Stimulated activated CD8-positive, alpha-beta memory T cell treated with anti-CD3 and anti-CD28 coated beads, Interleukin-2, amount 100 ng/mL, for 1 hour (primary cell): ENCODE results near the gene PTTG2.

ENCODE experiments used
- DNase-seq, 2 donors: peaks; one replicate each; pipeline ENCODE4 v3.0.0-alpha.2; 2020; ENCODE audit warnings: low read depth in 2 of 2

The PTTG2 gene

DNA sequence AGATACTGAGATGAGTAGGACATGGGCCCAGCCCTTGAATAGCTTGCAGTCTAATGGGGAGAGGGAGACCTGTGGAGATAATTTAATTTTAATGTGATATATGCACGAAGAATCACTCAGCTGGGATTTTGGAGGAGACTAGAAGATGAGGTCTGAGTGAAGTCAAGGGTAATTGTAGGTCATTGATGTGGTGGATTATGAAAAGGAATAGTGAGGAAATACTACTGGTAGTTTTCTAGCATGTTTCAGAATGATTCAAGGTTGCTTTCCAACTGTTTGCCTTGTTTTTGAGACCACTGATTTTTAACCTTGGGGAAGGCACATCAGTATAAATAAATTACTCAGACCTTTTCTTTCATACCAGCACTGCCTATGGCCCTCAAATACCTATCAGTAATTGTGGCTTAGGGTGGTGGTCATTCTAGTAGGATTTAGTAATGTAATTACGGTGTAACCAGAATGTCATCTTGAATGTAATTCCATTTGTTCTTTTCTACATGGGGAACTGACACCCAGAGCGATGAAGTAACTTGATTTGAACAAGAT lies 25.6 kb downstream of the PTTG2 start:
- no peak for DNase-seq

DNA sequence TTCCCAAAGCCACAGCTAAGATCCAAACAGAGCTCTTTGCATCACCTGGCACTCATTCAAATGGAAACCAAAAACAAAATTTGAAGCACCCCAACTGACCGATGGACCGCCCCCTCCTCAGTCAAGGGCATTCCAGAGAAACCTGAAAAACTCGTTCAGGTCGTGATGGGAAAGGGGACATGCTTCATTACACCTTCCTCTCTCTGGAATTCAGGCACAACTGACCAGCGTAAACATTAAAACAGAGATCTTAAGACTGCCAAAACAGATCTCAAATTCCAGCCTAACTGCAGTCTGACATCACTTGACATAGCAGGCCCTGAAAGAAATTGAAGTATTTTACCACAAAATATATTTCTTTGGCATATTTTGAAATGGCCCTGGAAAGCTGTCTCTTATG lies 28.5 kb downstream of the PTTG2 start:
- no peak for DNase-seq

DNA sequence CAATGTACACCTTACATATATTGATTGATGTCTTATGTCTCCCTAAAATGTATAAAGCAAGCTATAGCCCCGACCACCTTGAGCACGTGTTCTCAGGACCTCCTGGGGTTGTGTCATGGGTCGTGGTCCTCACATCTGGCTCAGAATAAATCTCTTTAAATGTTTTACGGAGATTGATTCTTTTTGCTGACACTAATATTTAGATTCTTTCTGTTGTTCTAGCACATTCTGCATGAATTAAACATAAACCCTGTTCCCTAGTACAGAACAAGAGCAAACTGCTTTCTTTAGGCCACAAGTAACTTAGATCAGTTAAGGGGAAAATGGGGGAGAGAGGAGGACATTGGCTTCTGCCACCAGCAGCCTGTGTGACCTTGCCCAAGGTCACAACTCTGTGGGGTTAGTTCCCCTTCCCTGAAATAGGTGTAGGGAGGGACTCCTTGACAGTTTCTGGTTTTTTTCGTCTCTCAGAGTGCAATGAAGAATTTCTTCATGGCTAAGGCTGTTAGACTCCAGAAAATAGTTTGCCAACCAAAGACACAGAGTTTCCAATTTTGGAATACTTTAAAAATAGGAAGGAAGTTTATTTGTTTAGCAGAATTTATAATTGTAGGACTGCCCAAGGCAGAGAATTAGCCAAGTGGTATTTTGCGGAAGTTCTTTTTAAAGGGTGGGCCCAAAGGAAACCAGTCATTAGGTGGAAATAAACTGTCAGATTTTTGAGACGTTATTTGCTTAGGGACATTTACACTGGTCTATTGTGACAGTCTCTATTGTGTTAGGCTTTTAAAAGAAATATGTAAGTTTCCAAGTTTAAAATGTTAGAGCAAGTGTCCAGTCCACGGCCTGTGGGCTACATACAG lies 29.4 kb downstream of the PTTG2 start:
- DNase-seq, result no peak

DNA sequence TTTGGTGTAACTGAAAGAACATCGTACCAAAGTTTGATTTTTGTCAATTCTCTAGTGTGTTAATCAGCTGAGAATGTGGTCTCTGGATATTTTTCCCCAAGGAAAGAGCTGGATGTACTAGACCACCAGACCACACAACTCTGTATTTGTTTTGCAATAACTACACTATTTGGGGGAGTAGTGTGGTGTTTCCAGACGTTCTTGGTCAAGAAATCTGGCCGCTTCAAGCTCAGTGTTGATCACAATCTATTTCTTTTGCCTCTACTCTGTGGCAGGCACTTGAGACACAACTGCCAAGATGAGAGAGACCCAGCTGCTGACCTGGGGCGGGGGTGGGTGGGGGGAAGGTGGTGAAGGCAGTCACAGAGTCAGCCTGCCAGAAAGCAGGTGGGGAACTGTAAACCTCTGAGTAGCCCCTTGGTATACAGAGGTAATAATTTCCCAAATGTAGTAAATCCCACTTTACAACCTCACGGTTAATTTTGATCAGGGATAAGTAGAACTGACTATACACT lies 30.6 kb downstream of the PTTG2 start:
- DNase-seq, result no peak

DNA sequence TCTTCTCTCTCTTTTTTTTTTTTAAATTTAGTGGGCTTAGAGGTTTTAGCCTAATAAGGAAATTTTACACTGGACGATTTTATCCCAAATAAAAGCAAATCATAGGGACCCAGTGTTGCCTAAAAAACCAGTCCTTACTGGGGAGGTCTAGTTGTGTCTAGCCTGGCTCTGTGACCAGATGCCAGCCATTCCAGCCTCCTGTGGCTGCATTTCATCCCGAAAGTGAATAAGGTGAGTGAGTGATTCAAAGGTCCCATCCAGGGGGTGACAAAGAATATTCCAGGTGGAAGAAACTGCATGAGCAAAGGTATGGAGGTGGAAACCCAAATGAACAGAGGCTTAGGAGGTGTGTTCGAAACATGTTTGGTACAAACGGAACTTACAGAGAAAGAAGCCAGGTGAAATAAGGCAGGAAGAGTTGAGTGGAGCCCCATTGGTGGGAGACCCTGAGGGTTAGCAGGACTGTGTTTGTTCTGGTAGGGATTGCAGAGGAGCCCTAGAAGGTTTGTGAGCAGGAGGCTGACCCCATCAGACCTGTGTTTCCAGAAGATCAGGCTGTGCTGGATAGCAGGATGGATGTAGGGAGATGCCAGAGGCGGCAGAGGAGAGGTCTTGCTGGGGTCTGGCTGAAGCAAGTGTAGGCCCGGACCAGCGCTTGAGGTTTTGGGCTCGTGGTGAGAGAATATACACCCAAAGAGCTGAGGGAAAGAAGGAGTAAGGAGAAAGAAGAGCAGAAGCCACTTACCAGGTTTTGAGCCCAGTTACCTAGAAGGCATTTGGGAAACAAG lies 31.6 kb downstream of the PTTG2 start:
- DNase-seq, result no peak

DNA sequence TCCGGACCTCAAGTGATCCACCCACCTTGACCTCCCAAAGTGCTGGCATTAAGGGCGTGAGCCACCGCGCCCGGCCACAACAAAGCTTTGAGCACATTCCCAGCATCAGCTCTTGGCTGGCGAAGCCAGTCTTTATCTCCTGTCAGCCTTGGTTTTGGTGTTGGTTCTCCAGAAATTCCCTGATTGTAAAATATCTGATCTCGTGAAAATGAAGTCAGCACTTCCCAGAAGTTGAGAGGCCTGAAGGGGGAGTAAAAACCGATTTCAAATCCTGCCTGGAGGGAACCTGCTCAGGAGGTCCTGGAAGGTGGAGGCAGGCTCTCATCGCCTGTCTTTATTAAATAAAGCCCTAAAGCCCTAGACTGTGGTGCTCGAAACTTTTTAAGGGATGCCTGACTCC lies 33.6 kb downstream of the PTTG2 start:
- DNase-seq, result no peak

DNA sequence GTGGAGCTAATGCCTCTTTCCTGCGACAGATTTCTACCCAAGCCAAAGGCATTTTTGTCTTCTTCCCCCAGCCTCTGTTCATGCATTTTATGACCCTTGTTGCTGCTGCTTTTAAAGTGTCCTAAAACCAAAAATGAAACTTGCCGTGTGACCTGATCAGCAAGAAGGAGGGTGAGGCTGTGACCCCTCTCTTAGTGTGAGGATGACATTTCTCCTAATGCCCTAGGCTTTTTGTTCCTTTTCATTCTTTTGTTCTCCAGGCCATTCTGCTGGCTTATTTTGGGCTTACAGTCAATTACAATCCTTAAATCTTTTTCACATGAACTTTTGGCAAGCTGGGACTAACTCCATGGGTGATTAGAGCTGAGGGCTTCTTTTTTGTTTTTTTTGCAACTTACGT lies 34.4 kb downstream of the PTTG2 start:
- DNase-seq, result no peak

DNA sequence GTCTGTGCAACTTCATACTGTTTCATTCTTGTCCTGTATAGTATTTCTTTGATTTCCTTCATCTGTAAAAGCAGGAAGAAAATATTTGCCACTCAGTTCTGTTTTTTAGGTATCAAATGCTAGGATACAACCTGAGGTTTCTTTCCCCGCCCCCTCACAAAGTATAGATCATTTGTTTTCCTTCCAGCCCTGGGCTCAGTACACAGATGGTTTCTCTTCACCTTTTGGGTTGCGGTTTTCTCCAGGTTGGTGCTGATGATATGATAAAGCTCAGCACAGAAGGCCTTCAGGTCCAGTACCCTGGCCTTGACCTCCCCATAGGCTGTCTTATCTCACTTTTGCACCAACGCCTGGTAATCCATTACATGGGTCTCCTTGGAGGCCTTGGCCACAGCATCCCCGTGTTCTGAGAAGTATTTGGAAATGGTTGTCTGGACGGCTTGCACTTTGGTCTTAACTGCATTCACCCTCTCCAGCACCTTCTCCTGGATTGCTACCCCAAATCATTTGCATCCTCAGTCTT lies 35.2 kb downstream of the PTTG2 start:
- no peak for DNase-seq

DNA sequence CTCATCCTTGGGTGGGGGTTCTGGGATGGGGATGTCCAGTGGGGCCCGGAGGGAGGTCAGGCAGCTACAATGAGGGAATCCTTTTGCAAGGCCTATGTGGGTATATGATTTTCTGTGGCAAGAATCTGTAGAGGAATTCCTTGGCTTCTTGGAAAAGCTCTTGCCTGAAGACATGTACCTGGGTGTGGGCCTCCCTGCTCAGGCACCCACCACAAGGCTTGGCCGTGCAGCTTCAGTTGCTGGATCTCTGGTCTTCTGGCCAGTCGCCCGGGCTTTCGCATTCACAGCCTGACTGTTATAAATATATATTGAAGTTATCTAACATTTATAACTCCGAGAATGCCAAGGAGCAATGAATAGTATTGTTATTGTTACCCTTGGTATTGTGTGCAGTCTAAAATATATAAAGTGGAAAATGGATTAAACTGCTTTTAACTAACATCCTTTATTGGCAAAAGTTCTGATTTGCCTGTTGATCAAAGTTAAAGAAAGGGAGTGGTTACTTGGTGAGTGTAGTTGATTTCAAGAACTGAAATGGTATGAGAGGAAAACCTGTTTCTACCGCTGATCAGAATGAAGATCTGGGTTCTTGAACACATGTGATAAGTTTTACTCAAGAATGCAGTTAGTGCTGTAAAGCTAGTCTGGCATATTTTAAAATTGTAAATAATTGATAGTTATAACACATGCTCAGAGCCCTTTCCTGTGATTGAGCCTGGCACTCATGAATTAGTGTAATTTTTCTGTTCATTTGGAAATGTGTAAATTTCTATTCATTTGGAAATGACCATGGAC lies 36.0 kb downstream of the PTTG2 start:
- DNase-seq, result no peak

DNA sequence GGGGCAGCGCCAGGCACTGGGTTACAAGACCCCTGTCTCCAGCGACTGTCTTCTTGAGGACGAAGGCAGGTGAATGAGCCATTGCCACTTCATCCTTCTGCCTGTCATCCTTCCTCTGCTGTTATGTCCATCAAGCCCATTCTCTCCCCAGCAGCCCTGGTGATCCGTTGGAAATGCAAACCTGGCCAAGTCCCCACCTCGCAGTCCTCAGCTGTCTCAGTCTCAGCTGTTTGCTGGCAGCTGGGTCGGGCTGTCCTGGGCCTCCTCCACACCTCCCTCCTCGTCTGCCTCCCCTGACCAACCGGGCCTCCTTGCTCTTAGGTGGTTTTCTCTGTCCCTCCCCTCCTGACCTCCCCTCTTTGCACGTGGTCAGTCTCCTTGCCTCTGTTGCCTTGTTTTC lies 38.0 kb downstream of the PTTG2 start:
- DNase-seq, result no peak

DNA sequence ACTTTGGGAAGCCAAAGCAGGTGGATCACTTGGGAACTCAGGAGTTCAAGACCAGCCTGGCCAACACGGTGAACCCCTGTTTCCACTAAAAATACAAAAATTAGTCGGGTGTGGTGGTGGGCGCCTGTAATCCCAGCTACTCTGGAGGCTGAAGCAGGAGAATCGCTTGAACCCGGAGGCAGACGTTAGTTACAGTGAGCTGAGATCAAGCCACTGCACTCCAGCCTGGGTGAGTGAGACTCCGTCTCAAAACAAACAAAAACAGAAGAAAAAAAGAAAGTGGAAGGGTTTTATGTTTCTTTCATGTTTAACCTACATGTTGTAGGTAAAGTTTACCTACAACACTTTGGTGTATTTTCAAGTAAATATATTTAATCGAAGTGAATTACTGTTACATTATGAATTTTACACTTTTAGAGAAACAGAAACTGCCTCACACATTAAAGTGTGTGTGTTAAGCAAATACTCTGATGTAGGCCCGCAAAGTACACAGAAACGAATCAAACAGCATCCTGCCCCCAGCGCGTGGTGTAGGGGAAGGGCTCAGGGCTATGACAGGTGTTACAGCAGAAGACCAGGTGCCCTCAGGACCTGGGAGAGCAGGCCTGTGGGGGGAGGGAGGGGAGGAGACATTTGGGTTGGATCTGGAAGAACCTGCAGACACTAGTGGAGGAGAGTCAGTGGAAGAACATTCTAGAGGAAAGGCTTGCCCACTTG lies 39.0 kb downstream of the PTTG2 start:
- DNase-seq, result no peak

DNA sequence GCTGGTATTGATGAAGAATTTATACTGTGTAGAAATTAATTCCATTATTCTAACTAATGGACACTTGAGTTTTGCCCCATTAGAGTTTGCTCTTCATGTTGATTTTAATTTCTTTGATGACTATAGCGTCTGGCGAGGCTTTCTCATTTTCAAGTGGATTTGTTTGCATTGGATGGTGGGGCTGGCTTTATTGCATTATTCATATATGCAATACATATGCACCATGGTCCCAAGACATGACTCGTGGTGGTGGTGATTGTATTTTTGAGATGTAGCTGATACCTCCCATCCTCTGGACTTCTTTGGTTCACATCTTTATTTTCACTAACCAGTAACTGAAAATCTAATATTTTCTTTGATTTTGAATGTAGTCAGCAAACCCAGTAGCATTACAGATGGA lies 39.8 kb downstream of the PTTG2 start:
- DNase-seq, result no peak

DNA sequence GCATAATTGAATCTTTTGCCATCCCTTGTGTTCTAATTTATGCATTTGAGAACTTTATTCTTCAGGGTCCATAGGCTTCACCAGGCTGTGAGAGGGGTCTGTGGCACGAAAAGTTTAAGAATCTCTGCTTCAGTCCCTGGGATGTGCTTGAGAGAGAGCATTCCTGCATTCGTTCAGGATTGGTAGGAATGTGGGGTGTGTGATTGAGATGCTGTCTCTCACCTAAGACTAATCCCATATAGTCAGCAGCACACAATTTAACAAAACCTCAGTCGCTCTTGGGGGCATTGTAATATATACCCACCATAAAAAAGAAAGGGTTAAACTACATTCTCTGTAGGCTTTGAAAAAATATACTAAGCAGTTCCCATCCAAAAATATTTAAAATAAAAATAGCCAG lies 41.7 kb downstream of the PTTG2 start:
- DNase-seq, result no peak

DNA sequence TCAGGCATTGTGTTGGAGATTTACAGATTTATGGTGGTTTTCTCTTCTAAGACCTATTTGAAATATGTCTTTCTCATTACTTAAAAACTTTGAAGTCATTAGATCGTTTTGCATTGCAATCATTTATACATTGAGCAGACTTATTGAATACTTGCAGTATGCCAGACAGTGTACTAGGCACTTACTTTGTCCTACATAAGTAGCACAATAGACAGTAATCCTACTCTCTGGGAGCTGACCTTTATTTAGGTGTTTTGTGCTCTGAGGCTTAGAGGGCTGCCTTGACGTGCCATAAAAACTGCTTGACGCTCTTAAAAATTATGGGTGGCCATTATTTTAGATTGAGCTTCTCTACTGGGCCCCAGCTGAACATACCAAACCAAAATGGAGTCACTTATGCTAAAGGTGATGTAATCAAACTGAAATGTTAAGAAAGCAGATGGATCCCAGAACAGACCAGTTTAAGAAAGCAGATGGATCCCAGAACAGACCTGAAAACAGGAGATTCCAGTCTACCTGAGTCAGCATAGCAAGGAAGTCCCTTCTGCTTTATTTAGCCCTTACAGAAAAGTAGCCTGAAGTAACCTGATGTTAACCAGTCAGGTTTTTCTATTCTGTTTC lies 42.4 kb downstream of the PTTG2 start:
- no peak for DNase-seq

DNA sequence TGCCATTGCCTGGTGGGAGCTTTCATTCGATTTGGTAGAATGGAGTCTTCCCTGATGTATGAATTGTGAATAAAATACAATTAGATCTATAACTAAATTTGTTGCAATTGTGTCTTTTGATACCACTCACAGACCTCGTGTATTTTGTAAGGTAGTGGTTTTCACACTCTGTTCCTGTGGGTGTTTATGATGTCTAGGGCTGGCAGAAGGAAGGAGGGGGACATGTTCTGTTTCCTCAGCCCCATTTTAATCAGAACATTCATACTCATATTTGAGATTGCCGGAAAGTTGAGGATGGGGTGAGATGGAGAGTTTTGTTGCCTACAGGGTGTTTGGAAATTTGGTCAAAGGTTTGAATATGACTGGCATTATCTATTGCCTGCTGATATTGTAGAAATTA lies 42.9 kb downstream of the PTTG2 start:
- DNase-seq, result no peak

DNA sequence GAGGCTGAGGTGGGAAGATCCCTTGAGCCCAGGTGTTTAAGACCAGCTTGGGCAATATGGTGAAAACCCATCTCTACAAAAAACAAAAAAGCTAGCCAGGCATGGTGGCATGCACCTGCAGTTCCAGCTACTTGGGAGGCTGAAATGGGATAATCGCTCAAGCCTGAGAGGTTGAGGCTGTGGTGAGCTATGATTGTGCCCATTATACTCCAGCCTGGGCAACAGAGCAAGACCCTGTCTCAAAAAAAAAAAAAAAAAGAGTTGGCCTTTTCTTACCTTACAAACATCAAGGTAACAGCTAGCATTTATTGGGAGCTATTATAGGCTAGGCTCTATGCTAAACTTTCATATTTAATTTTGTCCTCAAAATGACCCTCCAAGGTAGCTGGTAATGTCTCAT lies 43.4 kb downstream of the PTTG2 start:
- no peak for DNase-seq

DNA sequence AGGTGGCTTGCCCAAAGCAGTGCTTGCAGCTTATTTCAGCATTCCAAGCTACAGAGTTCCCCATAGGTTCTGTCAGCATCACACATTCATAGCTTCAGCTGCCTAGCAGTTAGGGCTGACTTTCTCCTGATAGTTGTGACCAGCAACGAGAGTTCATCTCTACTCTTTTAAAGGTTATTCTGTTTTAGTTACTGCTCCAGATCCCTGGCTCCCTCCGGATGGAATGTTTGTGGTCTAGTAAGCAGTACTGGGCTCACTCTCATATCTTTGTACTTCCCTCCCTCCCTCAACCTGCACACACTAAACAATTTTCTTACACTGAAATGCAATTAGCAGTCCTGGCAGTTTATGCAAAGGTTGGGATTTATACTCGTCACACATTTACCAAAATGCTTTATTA lies 43.9 kb downstream of the PTTG2 start:
- DNase-seq, result no peak

DNA sequence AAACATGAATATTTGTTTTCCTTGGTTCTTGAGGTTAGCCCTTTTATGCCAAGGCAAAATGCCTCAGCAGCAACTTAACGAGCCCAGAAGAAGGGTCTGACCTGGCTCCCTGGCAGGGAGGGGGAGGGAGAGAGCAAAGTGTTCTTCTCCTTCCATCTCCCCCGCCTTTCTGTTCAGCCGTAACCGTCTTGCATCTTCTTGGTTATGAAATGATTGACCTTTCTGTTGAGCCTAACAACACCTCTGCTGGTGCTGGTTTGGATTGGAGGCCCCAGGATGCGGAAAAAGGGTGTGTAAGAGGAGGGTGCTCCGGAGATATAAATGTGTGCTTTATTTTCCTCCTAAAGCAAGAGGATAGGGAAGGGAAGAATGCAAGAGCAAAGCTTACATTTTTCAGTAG lies 44.7 kb downstream of the PTTG2 start:
- no peak for DNase-seq

DNA sequence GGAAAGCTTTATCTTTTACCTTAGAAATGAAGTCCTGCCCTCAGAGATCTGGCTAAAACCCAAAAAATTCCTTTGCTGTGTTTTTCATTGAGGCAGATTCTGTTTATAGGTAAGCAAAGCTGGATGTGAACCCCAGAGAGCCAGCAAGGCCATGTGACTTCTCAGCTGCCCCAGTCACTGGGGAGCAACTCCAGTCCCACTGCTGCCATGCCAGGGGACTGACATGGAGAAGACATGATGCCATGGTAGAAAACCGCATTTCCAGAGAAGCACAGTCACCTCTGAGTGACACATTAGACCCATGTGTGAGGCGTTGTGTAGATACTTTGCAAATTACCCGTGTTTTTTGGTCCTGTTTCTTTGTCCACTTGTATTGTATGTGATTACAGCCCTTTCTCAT lies 45.4 kb downstream of the PTTG2 start:
- DNase-seq, result no peak

DNA sequence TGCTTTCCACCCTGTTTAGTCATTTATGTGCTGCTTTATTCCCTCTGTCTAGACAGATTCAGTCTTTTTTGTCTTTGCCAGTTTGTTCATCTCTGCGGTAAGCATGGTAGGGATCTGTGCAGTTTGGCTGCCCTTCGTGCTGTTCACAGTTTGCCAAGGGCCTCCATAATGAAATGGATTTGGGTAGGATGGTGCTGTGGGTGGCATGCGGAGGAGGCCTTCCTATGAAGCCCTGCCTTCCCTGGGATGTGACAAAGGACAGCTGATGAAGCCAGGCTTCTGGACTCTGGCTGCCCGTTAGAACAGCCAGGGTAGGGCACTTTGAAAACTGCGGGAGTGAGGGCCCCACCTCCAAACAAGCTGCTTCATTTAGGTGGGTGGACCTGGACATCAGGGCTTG lies 47.4 kb downstream of the PTTG2 start:
- no peak for DNase-seq
